Measurements from ENCODE around the gene FAM184A. TPM values are rescaled to one million over a fixed set of nuclear protein-coding genes. Genes with fewer than 3 reads are reported as not detected.

FAM184A gene
- total and polyA plus RNA-seq, 9 of the 15 experiments (the other 6 are each of a cell fraction or from before 2014, with no cell fraction given) = 6.4 to 18.7 (median 13.1) TPM

GRCh38 chr6:119078376-119079282 lies at the start of gene FAM184A (continued):
- TF ChIP-seq ARID3B (CRISPR knock-in tag; IDR thresholded peaks at IDR 0.05; ENCODE audit: borderline replicate concordance) (no peak), NCOA4 (IDR thresholded peaks at IDR 0.05; ENCODE audit: partially characterized antibody) (no peak), ZSCAN32 (CRISPR knock-in tag; IDR thresholded peaks at IDR 0.05) (no peak), DPF2 (IDR thresholded peaks at IDR 0.05) (0 out of 2 replicates have a peak, but pooled peaks have one; percentile 47), TCF3 (CRISPR knock-in tag; IDR thresholded peaks at IDR 0.05) (no peak), ZNF134 (CRISPR knock-in tag; conservative IDR thresholded peaks at IDR 0.05) (no peak), ZBTB2 (IDR thresholded peaks at IDR 0.05) (peak; percentile 56; the same call in 1 of the 2 replicates), NFATC3 (IDR thresholded peaks at IDR 0.05) (no peak), SRSF9 (IDR thresholded peaks at IDR 0.05; ENCODE audit: borderline replicate concordance, low read depth, low read length) (no peak), MIER1 (IDR thresholded peaks at IDR 0.05; ENCODE audit: low read depth) (no peak), NEUROD1 (IDR thresholded peaks at IDR 0.05; ENCODE audit: borderline replicate concordance, low read depth, low read length, partially characterized antibody) (no peak), CBX1 (IDR thresholded peaks at IDR 0.05; ENCODE audit: low read depth) (no peak), ELF4 (CRISPR knock-in tag; IDR thresholded peaks at IDR 0.05) (0 out of 2 replicates have a peak, but pooled peaks have one; percentile 16), ZNF57 (CRISPR knock-in tag; IDR thresholded peaks at IDR 0.05) (no peak), POLR2A (conservative IDR thresholded peaks at IDR 0.05) (peak; percentile 71), ETV6 (IDR thresholded peaks at IDR 0.05; ENCODE audit: borderline replicate concordance in 1 of 2, low read depth in 2 of 2, low read length in 1 of 2) (no peak), ETV6 (CRISPR knock-in tag; IDR thresholded peaks at IDR 0.05; ENCODE audit: borderline replicate concordance) (peak; percentile 71; the same call in 1 of the 2 replicates), ZNF274 (IDR thresholded peaks at IDR 0.05; ENCODE audit: borderline replicate concordance, low read depth, low read length) (no peak)
- TF ChIP-seq, protein P1, sequence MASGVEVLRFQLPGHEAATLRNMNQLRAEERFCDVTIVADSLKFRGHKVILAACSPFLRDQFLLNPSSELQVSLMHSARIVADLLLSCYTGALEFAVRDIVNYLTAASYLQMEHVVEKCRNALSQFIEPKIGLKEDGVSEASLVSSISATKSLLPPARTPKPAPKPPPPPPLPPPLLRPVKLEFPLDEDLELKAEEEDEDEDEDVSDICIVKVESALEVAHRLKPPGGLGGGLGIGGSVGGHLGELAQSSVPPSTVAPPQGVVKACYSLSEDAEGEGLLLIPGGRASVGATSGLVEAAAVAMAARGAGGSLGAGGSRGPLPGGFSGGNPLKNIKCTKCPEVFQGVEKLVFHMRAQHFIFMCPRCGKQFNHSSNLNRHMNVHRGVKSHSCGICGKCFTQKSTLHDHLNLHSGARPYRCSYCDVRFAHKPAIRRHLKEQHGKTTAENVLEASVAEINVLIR (CRISPR knock-in tag; IDR thresholded peaks at IDR 0.05) = 0 out of 2 replicates have a peak, but pooled peaks have one; percentile 34
- TF ChIP-seq, protein P2, sequence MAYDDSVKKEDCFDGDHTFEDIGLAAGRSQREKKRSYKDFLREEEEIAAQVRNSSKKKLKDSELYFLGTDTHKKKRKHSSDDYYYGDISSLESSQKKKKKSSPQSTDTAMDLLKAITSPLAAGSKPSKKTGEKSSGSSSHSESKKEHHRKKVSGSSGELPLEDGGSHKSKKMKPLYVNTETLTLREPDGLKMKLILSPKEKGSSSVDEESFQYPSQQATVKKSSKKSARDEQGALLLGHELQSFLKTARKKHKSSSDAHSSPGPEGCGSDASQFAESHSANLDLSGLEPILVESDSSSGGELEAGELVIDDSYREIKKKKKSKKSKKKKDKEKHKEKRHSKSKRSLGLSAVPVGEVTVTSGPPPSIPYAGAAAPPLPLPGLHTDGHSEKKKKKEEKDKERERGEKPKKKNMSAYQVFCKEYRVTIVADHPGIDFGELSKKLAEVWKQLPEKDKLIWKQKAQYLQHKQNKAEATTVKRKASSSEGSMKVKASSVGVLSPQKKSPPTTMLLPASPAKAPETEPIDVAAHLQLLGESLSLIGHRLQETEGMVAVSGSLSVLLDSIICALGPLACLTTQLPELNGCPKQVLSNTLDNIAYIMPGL (CRISPR knock-in tag; IDR thresholded peaks at IDR 0.05) = peak; percentile 78; the same call in 1 of the 2 replicates
- TF ChIP-seq, protein P3, sequence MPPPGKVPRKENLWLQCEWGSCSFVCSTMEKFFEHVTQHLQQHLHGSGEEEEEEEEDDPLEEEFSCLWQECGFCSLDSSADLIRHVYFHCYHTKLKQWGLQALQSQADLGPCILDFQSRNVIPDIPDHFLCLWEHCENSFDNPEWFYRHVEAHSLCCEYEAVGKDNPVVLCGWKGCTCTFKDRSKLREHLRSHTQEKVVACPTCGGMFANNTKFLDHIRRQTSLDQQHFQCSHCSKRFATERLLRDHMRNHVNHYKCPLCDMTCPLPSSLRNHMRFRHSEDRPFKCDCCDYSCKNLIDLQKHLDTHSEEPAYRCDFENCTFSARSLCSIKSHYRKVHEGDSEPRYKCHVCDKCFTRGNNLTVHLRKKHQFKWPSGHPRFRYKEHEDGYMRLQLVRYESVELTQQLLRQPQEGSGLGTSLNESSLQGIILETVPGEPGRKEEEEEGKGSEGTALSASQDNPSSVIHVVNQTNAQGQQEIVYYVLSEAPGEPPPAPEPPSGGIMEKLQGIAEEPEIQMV (tag; conservative IDR thresholded peaks at IDR 0.05; ENCODE audit: low read depth) = no peak

Measured in K562 (cell line).